Measurements from ENCODE around the gene TAAR6. TPM values are rescaled to one million over a fixed set of nuclear protein-coding genes. Genes with fewer than 3 reads are reported as not detected.

TAAR6 gene
- total RNA-seq, 1 experiment from 2014 or later, result not detected

DNA sequence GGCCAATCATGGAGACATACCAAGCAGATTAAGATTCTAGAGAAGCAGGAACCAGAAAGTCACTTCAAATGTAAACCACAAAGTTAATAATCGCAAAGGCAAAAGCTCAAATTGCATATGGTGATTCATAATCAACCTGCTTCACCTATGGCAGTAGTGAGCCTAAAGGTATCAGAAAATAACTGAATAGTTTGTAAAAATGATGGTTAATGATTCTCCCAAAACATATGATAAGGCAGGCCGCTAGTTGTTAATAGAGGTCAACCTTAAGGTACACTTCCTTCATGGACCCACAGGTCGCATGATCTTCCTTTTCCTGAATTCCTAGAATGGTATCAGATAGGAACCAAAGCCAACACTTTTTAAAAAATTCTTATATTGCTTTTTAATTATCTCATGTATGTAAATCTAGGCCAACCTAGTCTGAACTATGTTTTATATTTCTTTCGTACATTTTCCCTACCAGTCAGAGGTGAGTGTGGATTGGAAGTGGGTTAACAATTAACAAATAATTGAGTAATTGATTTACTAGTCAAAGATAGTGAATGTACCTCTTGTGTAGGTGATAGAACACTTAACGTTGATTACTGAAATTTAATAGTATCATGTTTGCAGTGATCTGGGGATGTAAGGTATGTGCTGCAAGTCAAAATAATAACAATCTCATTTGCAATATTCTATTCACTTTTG, 37.6 kb downstream of the TAAR6 start:
- Histone ChIP-seq H3K27me3 (ENCODE audit: control insufficient read depth, insufficient read depth, low read length) (no peaks in the 10 kb centered on the region), H3K4me3 (ENCODE audit: insufficient read depth, low read depth, low read length) (no peak overlapping the region), H3K36me3 (replicated peaks; ENCODE audit: control insufficient read depth, insufficient read depth, low read length) (no peaks in the 10 kb centered on the region)
- DNase-seq, result no peak

DNA sequence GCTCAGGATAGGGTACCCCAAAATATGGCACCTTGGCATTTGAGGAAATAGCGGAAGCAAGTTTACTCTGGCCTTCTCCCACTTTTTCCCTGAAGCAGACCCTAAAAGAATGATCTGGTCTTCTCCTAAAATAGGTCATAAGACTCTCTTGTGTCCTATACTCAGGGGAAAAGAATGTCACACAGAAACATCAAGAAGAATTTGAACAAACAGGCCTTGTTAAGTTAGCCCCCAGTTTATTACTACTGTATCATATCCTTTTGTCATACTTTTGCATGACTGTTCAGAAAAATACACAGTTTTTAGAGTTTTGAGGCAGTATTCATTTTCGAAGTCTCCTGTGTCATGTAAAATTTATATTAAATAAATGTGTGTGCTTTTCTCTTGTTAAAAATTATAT, 41.5 kb downstream of the TAAR6 start:
- H3K27me3 ChIP-seq (ENCODE audit: control insufficient read depth, insufficient read depth, low read length), result no peaks in the 10 kb centered on the region
- no peaks in the 10 kb centered on the region for H3K36me3 ChIP-seq (replicated peaks; ENCODE audit: control insufficient read depth, insufficient read depth, low read length)
- no peak overlapping the region for H3K4me3 ChIP-seq (ENCODE audit: insufficient read depth, low read depth, low read length)
- DNase-seq, result no peak

DNA sequence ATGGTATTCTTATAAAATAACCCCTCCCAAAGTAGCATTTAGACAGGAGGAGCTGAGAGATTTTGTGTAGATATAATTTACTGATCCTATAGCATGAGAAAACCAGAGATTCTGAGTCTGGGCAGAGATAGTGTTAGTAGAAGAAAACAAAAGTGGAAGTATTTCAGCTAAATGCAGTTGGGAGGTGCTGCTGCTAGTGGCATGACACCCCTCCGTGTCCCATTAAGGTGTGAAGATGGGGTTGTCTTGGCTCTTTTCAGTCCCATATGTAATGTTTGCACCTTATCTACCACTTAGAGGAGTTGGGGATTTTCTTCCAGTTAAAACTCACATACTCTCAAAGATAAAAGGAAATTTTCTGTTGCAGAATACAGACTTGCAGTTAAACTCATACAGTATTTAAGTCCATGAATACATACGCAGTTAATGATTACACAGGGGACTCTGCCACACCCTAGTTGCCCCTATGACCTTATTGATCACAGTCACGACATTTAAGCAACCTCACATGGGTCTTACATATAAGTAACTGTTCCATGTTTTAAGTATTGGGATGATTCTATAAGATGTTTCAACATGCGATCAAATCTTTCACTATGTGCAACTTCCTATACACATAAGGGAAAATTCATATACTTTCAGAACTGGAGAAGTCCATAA, 42.5 kb downstream of the TAAR6 start:
- no peaks in the 10 kb centered on the region for H3K27me3 ChIP-seq (ENCODE audit: control insufficient read depth, insufficient read depth, low read length)
- DNase-seq, result no peak
- no peak overlapping the region for H3K4me3 ChIP-seq (ENCODE audit: insufficient read depth, low read depth, low read length)
- no peaks in the 10 kb centered on the region for H3K36me3 ChIP-seq (replicated peaks; ENCODE audit: control insufficient read depth, insufficient read depth, low read length)

DNA sequence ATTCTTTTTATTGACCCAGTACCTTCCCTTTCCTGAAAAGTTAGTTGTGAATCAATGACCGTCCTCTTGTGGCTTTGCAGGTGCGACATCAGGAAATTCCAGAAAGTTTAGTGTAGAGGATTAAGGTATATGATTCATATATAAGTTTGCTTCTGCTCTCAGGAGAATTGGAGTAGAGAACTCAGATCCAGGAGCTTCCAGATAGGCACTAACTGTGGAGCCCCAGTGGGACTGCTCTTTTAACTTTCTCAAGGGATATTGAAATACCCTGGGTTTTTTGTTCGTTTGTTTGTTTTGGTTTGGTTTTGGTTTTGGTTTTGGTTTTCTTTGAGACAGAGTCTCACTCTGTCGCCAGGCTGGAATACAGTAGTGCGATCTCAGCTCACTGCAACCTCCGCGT, 44.4 kb downstream of the TAAR6 start:
- Histone ChIP-seq H3K36me3 (replicated peaks; ENCODE audit: control insufficient read depth, insufficient read depth, low read length) (no peaks in the 10 kb centered on the region), H3K4me3 (ENCODE audit: insufficient read depth, low read depth, low read length) (no peak overlapping the region), H3K27me3 (ENCODE audit: control insufficient read depth, insufficient read depth, low read length) (no peaks in the 10 kb centered on the region)
- no peak for DNase-seq

DNA sequence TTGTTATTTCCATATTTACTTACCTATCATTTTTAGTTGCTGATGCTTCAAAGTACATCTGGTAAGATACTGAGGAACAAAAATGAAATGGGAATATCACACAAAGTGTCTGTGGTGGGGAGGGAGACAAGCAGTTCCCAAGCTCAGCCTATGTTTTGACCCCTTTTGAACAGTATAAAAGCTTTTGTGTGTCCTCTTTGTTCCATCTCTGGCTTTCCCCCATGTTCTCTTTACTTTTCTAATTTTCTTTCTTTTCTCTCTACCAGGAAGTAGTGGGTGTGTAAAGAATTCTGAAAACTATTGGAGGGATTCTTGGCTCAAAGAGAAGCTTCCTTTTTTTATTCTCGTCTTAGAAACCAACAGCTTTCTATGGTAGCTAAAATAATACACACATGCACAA, 46.6 kb downstream of the TAAR6 start:
- Histone ChIP-seq H3K27me3 (ENCODE audit: control insufficient read depth, insufficient read depth, low read length) (no peaks in the 10 kb centered on the region), H3K36me3 (replicated peaks; ENCODE audit: control insufficient read depth, insufficient read depth, low read length) (no peaks in the 10 kb centered on the region), H3K4me3 (ENCODE audit: insufficient read depth, low read depth, low read length) (no peak overlapping the region)
- no peak for DNase-seq

Other genes with a start within 250 kb of the TAAR6 start
- 0.37 and 0.69 TPM in 2 replicates for gene MOXD1, start 168.8 kb upstream of the TAAR6 start, total RNA-seq (2014; rRNA removed; shearing (Covaris generic))
- 19.6 and 22.1 TPM in 2 replicates for gene STX7, start 57.2 kb upstream of the TAAR6 start, total RNA-seq (2014; rRNA removed; shearing (Covaris generic))
- not detected in 2 replicates for gene TAAR9, start 32.0 kb upstream of the TAAR6 start, total RNA-seq (2014; rRNA removed; shearing (Covaris generic))
- gene TAAR8, start 17.6 kb upstream of the TAAR6 start, total RNA-seq (2014; rRNA removed; shearing (Covaris generic)), result not detected in 2 replicates
- gene TAAR5, start 19.4 kb downstream of the TAAR6 start, total RNA-seq (2014; rRNA removed; shearing (Covaris generic)), result not detected in 2 replicates
- not detected in 2 replicates for gene TAAR2, start 54.0 kb downstream of the TAAR6 start, total RNA-seq (2014; rRNA removed; shearing (Covaris generic))
- gene TAAR1, start 88.9 kb downstream of the TAAR6 start, total RNA-seq (2014; rRNA removed; shearing (Covaris generic)), result not detected in 2 replicates
- gene VNN1, start 143.7 kb downstream of the TAAR6 start, total RNA-seq (2014; rRNA removed; shearing (Covaris generic)), result not detected in 2 replicates
- gene VNN2, start 187.6 kb downstream of the TAAR6 start, total RNA-seq (2014; rRNA removed; shearing (Covaris generic)), result not detected in 2 replicates
- 15.8 and 17.5 TPM in 2 replicates for gene SLC18B1, start 228.3 kb downstream of the TAAR6 start, total RNA-seq (2014; rRNA removed; shearing (Covaris generic))
- 2,887 and 2,908 TPM in 2 replicates for gene RPS12, start 244.2 kb downstream of the TAAR6 start, total RNA-seq (2014; rRNA removed; shearing (Covaris generic))

All from H7 (cell line).